Measurements from ENCODE around the gene KLHDC4. TPM values are rescaled to one million over a fixed set of nuclear protein-coding genes. Genes with fewer than 3 reads are reported as not detected.

KLHDC4 gene
- total RNA-seq, 1 experiment from 2014 or later = 50.7 TPM

DNA sequence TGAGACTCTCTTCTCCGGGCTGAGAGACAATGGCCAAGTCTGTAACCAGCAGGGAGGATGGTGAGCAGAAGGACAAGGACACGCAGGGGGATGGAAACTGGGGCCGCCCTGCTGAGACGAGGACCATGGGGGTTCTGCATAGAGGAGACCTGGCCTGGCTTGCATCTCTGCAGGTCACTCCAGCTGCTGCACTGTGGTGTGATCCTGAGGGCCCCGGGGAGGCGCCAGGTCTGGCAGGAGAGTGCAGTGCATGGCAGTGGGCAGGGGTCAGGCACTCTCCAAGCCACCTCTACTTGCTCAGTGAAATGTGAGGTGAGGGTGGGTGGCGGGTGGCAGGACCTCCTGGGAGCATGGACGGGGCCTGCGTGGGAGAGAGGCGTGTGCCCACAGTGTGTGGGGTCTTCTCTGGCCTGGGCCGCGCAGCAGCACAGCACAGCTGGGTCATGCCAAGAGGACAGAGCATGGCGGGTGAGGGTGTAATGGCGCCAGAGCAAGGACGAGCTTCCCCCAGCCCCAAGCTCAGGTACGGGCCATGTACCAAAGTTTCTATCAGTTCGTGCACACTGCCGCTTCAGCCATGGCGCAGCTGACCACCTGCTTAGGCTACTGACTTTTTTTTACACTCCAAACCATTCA, 43.1 kb downstream of the KLHDC4 start:
- Histone ChIP-seq H3K36me3 (ENCODE audit: control insufficient read depth, insufficient read depth, low read length) (no peaks in the 10 kb centered on the region), H3K27me3 (ENCODE audit: control insufficient read depth, insufficient read depth, low read length) (no peaks in the 10 kb centered on the region), H3K27ac (ENCODE audit: low read length) (no peak overlapping the region), H3K9me3 (ENCODE audit: control insufficient read depth, insufficient read depth, low read depth, low read length) (no peaks in the 10 kb centered on the region), H3K4me1 (ENCODE audit: control insufficient read depth, insufficient read depth, low read length) (no peaks in the 10 kb centered on the region), H3K4me3 (ENCODE audit: low read depth in 2 of 2, low read length in 2 of 2) (no peak overlapping the region)
- CTCF ChIA-PET = no interaction called here
- DNase-seq (ENCODE audit: low read depth, low spot score) (no peak), ATAC-seq (no peak)
- in situ Hi-C loops (cut with HindIII; ENCODE audit: low pct_unique_long_range_greater_than_20kb, low sequenced_read_pairs) (no loop called here), intact Hi-C loops (cut with micrococcal nuclease; ENCODE audit: unreplicated experiment) (no loop called here)
- no TSS peak for BruUV-seq (replicated peaks)
- POLR2A ChIA-PET = no interaction called here
- TF ChIP-seq SIN3A (IDR thresholded peaks at IDR 0.05; ENCODE audit: borderline replicate concordance, insufficient read depth, low read depth, low read length) (no peak), TCF7L2 (IDR thresholded peaks at IDR 0.05; ENCODE audit: low read depth, low read length) (no peak), POLR2AphosphoS5 (IDR thresholded peaks at IDR 0.05; ENCODE audit: low read depth, low read length) (no peak)
- TF ChIP-seq, protein P1, sequence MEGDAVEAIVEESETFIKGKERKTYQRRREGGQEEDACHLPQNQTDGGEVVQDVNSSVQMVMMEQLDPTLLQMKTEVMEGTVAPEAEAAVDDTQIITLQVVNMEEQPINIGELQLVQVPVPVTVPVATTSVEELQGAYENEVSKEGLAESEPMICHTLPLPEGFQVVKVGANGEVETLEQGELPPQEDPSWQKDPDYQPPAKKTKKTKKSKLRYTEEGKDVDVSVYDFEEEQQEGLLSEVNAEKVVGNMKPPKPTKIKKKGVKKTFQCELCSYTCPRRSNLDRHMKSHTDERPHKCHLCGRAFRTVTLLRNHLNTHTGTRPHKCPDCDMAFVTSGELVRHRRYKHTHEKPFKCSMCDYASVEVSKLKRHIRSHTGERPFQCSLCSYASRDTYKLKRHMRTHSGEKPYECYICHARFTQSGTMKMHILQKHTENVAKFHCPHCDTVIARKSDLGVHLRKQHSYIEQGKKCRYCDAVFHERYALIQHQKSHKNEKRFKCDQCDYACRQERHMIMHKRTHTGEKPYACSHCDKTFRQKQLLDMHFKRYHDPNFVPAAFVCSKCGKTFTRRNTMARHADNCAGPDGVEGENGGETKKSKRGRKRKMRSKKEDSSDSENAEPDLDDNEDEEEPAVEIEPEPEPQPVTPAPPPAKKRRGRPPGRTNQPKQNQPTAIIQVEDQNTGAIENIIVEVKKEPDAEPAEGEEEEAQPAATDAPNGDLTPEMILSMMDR (IDR thresholded peaks at IDR 0.05) = no peak
- TF ChIP-seq, protein P2, sequence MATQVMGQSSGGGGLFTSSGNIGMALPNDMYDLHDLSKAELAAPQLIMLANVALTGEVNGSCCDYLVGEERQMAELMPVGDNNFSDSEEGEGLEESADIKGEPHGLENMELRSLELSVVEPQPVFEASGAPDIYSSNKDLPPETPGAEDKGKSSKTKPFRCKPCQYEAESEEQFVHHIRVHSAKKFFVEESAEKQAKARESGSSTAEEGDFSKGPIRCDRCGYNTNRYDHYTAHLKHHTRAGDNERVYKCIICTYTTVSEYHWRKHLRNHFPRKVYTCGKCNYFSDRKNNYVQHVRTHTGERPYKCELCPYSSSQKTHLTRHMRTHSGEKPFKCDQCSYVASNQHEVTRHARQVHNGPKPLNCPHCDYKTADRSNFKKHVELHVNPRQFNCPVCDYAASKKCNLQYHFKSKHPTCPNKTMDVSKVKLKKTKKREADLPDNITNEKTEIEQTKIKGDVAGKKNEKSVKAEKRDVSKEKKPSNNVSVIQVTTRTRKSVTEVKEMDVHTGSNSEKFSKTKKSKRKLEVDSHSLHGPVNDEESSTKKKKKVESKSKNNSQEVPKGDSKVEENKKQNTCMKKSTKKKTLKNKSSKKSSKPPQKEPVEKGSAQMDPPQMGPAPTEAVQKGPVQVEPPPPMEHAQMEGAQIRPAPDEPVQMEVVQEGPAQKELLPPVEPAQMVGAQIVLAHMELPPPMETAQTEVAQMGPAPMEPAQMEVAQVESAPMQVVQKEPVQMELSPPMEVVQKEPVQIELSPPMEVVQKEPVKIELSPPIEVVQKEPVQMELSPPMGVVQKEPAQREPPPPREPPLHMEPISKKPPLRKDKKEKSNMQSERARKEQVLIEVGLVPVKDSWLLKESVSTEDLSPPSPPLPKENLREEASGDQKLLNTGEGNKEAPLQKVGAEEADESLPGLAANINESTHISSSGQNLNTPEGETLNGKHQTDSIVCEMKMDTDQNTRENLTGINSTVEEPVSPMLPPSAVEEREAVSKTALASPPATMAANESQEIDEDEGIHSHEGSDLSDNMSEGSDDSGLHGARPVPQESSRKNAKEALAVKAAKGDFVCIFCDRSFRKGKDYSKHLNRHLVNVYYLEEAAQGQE (IDR thresholded peaks at IDR 0.05; ENCODE audit: insufficient read depth in 1 of 2, low read depth in 2 of 2, low read length in 1 of 2) = no peak

DNA sequence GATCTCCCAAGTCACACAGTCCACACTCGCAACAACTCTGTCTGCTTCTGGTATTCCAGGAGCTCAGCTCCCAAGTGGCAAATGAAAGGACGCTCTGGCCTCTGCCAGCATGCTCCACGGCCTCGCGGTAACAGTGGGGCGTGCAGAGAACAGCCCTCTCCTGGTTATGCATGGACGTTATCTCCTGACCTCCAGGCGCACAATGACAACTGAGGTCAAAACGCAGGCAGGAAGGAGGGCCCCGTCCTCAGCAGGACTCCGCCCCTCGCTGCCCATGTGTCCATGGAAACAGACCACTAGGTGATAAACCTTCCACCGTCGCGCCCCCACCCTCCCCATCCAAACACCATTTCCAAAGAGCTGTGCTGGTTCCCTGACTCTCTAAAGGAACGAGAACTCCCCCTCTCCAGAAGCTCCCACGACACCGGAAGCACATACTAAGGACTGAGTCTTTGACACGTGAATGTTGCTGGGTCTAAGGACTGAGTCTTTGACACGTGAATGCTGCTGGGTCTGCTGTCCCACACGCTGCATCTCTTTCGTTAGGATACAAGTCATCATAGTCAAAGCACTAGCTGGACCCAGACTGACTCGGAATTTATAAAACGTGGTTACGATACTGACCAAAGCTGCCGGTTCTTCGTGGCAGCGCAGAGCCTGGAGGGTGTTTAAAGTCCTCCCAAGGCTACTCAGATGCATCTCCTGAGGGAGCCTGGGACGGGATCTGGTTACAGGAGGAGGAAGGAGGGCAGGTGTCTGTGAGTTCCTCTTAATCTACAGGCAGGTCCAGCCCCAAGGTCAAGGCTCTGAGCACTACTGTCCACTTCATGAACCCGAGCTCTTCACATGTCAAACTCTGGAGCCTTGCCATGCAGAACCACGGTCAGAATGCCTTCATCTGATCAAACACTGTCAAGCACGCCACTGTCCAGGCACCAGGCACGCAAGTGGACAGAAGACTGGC, 43.9 kb downstream of the KLHDC4 start:
- in situ Hi-C loops (cut with HindIII; ENCODE audit: low pct_unique_long_range_greater_than_20kb, low sequenced_read_pairs) (no loop called here), intact Hi-C loops (cut with micrococcal nuclease; ENCODE audit: unreplicated experiment) (no loop called here)
- CTCF ChIA-PET = no interaction called here

More for the DNA sequence above, 43.9 kb downstream of the KLHDC4 start:
- ATAC-seq = no peak
- POLR2A ChIA-PET = interaction anchor here (0.6 kb wide), 2 partner anchors 161 to 1255 kb away, joined by 3 to 5 read pairs; no protein-coding TSS in a partner anchor
- no peak for DNase-seq (ENCODE audit: low read depth, low spot score)
- Histone ChIP-seq H3K9me3 (ENCODE audit: control insufficient read depth, insufficient read depth, low read depth, low read length) (no peaks in the 10 kb centered on the region), H3K27me3 (ENCODE audit: control insufficient read depth, insufficient read depth, low read length) (no peaks in the 10 kb centered on the region), H3K27ac (ENCODE audit: low read length) (no peak overlapping the region), H3K36me3 (ENCODE audit: control insufficient read depth, insufficient read depth, low read length) (no peaks in the 10 kb centered on the region), H3K4me3 (ENCODE audit: low read depth in 2 of 2, low read length in 2 of 2) (no peak overlapping the region), H3K4me1 (ENCODE audit: control insufficient read depth, insufficient read depth, low read length) (no peaks in the 10 kb centered on the region)
- no TSS peak for BruUV-seq (replicated peaks)
- TF ChIP-seq, protein P1 (IDR thresholded peaks at IDR 0.05) = no peak
